ENCODE data around the gene SMIM10L1.

The SMIM10L1 gene

DNA sequence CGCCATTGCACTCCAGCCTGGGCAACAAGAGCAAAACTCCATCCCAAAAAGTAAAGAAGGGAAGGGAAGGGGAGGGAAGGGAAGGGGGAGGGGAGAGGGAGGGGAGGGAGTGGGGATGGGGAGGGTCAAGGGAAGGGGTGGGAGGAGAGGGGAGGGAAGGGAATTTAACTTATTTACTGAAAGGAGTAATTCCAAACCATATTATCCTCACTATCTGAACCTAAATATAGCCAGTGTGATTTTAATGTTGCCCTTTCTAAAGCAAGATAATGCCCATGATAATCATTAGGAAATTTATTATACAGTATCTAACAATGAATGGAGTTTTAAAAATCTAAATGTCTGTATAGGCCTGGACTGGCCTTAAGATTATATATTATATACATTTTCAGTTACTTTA is 7.3 kb downstream of the SMIM10L1 start:
- intact Hi-C loops (cut with DNase I), result no loop called here
- DNase-seq, result no peak

DNA sequence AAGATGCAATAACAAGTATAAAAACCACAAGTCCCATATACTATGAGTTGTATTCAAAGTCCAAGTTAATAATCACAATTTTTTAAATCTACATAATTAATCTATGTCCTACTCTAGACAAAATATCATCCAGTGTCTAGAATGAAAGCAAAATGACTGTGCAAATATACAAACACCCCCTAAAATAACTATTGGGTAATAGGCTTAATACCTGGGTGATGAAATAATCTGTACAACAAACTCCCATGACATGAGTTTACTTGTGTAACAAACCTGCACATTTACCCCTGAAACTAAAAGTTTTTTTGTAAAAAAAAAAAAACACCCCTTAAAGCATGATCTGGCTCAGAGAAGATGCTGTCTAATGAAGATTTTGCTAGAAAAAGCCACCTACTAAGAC is 11.5 kb downstream of the SMIM10L1 start:
- DNase-seq, result no peak
- intact Hi-C loops (cut with DNase I), result no loop called here

GRCh38 chr12:11183011-11183410 is 12.0 kb downstream of the SMIM10L1 start:
- DNase-seq, result no peak
- intact Hi-C loops (cut with DNase I), result no loop called here

- intact Hi-C loops (cut with DNase I), result no loop called here
These were observed 15.8 kb downstream of the SMIM10L1 start, which contains the start of gene TAS2R42 for GRCh38 chr12:11186837-11187236. Gene TAS2R42 (minus strand): TSS chr12:11186937. CDS start chr12:11186937, 0 bp downstream.

DNA sequence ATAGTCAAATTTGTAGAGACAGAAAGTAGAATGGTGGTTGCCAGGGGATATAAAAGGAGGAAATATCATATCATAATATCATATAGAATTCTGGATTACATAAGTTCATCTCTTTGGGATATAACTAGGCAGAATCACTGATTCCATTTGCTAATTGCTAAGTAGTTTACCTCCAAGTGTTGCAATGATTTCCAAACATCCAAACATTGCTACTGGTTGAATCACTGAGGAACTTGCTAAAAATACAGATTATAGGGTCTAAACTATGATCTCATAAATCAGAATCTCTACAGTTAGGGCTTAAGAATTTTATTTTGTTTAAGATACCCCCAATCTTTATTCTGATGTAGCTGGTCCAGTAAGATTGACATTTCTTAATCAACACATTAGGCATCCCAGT is 31.8 kb downstream of the SMIM10L1 start:
- no peak for DNase-seq
- intact Hi-C loops (cut with DNase I), result no loop called here

More at GRCh38 chr12:11186837-11187236, 15.8 kb downstream of the SMIM10L1 start, which contains the start of gene TAS2R42:
- no peak for DNase-seq

DNA sequence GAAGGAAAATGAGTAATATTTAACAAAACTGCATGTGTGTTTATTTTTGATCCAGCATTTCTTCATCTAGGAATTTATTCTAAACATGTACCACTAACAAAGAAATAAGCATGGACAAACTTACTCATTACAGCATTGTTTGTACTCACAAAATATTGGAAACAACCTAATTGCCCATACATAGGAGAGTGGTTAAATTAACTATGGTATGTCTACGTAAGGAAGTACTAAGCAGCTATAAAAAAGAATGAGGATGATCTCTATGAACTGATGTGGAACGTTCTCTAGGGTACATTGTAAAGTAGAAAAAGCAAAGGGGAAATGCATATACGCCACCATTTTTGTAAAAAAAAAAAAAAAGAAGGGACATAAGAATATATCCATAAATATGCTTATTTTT is 33.2 kb downstream of the SMIM10L1 start:
- DNase-seq, result no peak
- intact Hi-C loops (cut with DNase I), result no loop called here

DNA sequence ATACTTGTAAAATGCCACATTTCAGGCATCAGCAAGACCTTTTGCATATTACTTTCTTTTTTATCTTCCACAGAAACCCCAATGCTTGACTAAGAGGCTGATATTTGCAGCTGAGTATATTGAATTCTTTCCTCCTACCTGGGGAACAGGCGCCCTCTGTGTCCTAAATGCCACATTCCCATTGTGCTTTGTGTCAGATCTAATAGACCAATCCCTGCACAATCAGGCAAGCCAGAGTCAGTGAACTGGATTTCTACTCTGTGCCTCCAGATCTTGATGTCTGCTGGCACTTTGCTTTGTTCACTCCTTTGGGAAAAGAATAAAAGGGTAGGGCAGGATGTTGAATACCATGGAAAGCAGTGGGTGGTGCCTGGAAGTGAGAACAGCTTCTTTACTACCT is 38.1 kb downstream of the SMIM10L1 start:
- no peak for DNase-seq
- intact Hi-C loops (cut with DNase I), result no loop called here
